Kasumi-1 (cell line): ENCODE results near the gene CPZ.

ENCODE experiments used
- DNase-seq, 2 experiments: peaks; one replicate each; lab custom pipeline; 2025; lab: John Stamatoyannopoulos, UW

The CPZ gene

GRCh38 chr4:8592366-8593263, at the start of gene CPZ:
Gene CPZ (plus strand): TSS chr4:8592765. CDS start chr4:8592834, 69 bp downstream.
- no peak for DNase-seq

- DNase-seq = no peak
Observed at GRCh38 chr4:8542776-8543525, 49.6 kb upstream of the CPZ start.

- DNase-seq = no peak
Observed at GRCh38 chr4:8543623-8544022, 48.9 kb upstream of the CPZ start.

- no peak for DNase-seq
Observed at GRCh38 chr4:8544282-8544681, 48.3 kb upstream of the CPZ start.

GRCh38 chr4:8544741-8545438, 47.7 kb upstream of the CPZ start:
- DNase-seq = no peak

GRCh38 chr4:8545439-8545765, 47.2 kb upstream of the CPZ start:
- DNase-seq = no peak

GRCh38 chr4:8546766-8547107, 45.8 kb upstream of the CPZ start:
- no peak for DNase-seq

- no peak for DNase-seq
Observed at GRCh38 chr4:8547108-8547911, 45.3 kb upstream of the CPZ start.

GRCh38 chr4:8547912-8548730, 44.4 kb upstream of the CPZ start:
- DNase-seq = no peak

GRCh38 chr4:8548731-8549351, 43.7 kb upstream of the CPZ start:
- no peak for DNase-seq

- DNase-seq = no peak
Observed at GRCh38 chr4:8549352-8549931, 43.1 kb upstream of the CPZ start.

GRCh38 chr4:8550691-8551090, 41.9 kb upstream of the CPZ start:
- DNase-seq = no peak

GRCh38 chr4:8552024-8552423, 40.5 kb upstream of the CPZ start:
- no peak for DNase-seq

- DNase-seq = no peak
Observed at GRCh38 chr4:8552581-8553205, 39.9 kb upstream of the CPZ start.

- no peak for DNase-seq
Observed at GRCh38 chr4:8553216-8553615, 39.3 kb upstream of the CPZ start.

GRCh38 chr4:8553991-8554405, 38.6 kb upstream of the CPZ start:
- no peak for DNase-seq

GRCh38 chr4:8554555-8555100, 37.9 kb upstream of the CPZ start:
- no peak for DNase-seq

- DNase-seq = no peak
Observed at GRCh38 chr4:8555716-8556115, 36.8 kb upstream of the CPZ start.

- no peak for DNase-seq
Observed at GRCh38 chr4:8556341-8557150, 36.0 kb upstream of the CPZ start.
